ENCODE measurements around the gene BBLN. TPM values are rescaled to one million over a fixed set of nuclear protein-coding genes. Genes with fewer than 3 reads are reported as not detected.

Gene BBLN
- total RNA-seq, 6 experiments from 2014 or later = 45.7 to 63.2 (median 50.5) TPM

GRCh38 chr9:128163027-128163515, 3.0 kb downstream of the BBLN start:
- peaks cover 2% of the 10 kb centered on the region; the same call in 1 of the 2 replicates for H3K27me3 Mint-ChIP-seq (ENCODE audit: insufficient read depth)
- no peak for DNase-seq
- H3K27ac Mint-ChIP-seq = no peak overlapping the region
- H3K4me1 Mint-ChIP-seq (ENCODE audit: low read depth) = peaks cover 15% of the 10 kb centered on the region; the same call in 1 of the 2 replicates
- no peak overlapping the region for H3K4me3 Mint-ChIP-seq
- peaks cover 14% of the 10 kb centered on the region for H3K36me3 Mint-ChIP-seq (ENCODE audit: low read depth)
- no peaks in the 10 kb centered on the region for H3K9me3 Mint-ChIP-seq
- TF ChIP-seq, protein P1, sequence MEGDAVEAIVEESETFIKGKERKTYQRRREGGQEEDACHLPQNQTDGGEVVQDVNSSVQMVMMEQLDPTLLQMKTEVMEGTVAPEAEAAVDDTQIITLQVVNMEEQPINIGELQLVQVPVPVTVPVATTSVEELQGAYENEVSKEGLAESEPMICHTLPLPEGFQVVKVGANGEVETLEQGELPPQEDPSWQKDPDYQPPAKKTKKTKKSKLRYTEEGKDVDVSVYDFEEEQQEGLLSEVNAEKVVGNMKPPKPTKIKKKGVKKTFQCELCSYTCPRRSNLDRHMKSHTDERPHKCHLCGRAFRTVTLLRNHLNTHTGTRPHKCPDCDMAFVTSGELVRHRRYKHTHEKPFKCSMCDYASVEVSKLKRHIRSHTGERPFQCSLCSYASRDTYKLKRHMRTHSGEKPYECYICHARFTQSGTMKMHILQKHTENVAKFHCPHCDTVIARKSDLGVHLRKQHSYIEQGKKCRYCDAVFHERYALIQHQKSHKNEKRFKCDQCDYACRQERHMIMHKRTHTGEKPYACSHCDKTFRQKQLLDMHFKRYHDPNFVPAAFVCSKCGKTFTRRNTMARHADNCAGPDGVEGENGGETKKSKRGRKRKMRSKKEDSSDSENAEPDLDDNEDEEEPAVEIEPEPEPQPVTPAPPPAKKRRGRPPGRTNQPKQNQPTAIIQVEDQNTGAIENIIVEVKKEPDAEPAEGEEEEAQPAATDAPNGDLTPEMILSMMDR (IDR thresholded peaks at IDR 0.05) = no peak

GRCh38 chr9:128163523-128164306, 3.6 kb downstream of the BBLN start:
- Mint-ChIP-seq H3K27ac (no peak overlapping the region), H3K4me1 (ENCODE audit: low read depth) (peaks cover 19% of the 10 kb centered on the region), H3K27me3 (ENCODE audit: insufficient read depth) (peaks cover 2% of the 10 kb centered on the region; the same call in 1 of the 2 replicates), H3K4me3 (no peak overlapping the region), H3K9me3 (no peaks in the 10 kb centered on the region), H3K36me3 (ENCODE audit: low read depth) (peaks cover 18% of the 10 kb centered on the region)
- no peak for DNase-seq
- TF ChIP-seq, protein P1 (IDR thresholded peaks at IDR 0.05) = no peak

- TF ChIP-seq, protein P1 (IDR thresholded peaks at IDR 0.05) = no peak
- no peak for DNase-seq
- peaks cover 22% of the 10 kb centered on the region for H3K36me3 Mint-ChIP-seq (ENCODE audit: low read depth)
- H3K27me3 Mint-ChIP-seq (ENCODE audit: insufficient read depth) = peaks cover 2% of the 10 kb centered on the region; the same call in 1 of the 2 replicates
- peaks cover 26% of the 10 kb centered on the region for H3K4me1 Mint-ChIP-seq (ENCODE audit: low read depth)
- H3K4me3 Mint-ChIP-seq = no peak overlapping the region
- no peak overlapping the region for H3K27ac Mint-ChIP-seq
- no peaks in the 10 kb centered on the region for H3K9me3 Mint-ChIP-seq
Measured at GRCh38 chr9:128164307-128164885, 4.3 kb downstream of the BBLN start.

GRCh38 chr9:128166169-128166568, 6.1 kb downstream of the BBLN start:
- Mint-ChIP-seq H3K36me3 (ENCODE audit: low read depth) (peaks cover 29% of the 10 kb centered on the region), H3K9me3 (no peaks in the 10 kb centered on the region), H3K4me3 (no peak overlapping the region), H3K27me3 (ENCODE audit: insufficient read depth) (peaks cover 2% of the 10 kb centered on the region; the same call in 1 of the 2 replicates), H3K4me1 (ENCODE audit: low read depth) (peaks cover 22% of the 10 kb centered on the region), H3K27ac (no peak overlapping the region)
- no peak for DNase-seq
- TF ChIP-seq, protein P1 (IDR thresholded peaks at IDR 0.05) = no peak

GRCh38 chr9:128167209-128167608, 7.1 kb downstream of the BBLN start:
- no peaks in the 10 kb centered on the region for H3K9me3 Mint-ChIP-seq
- H3K27me3 Mint-ChIP-seq (ENCODE audit: insufficient read depth) = peaks cover 2% of the 10 kb centered on the region; the same call in 1 of the 2 replicates
- H3K36me3 Mint-ChIP-seq (ENCODE audit: low read depth) = peaks cover 27% of the 10 kb centered on the region
- H3K27ac Mint-ChIP-seq = no peak overlapping the region
- TF ChIP-seq, protein P1 (IDR thresholded peaks at IDR 0.05) = no peak
- no peak overlapping the region for H3K4me3 Mint-ChIP-seq
- peaks cover 18% of the 10 kb centered on the region for H3K4me1 Mint-ChIP-seq (ENCODE audit: low read depth)
- DNase-seq = no peak

All from HFFc6 (cell line).